GM12891 (cell line): Measurements from ENCODE around the gene MLLT10.

Experiments
- PAX5 ChIP-seq: IDR thresholded peaks from 2 replicates; pipeline ENCODE4 v1.6.1; 2011; ENCODE audit warnings: low read length, moderate library complexity, mild to moderate bottlenecking; ENCODE audit not compliant: insufficient read depth, severe bottlenecking
- POLR2A ChIP-seq: IDR thresholded peaks from 2 replicates; pipeline ENCODE4 v1.6.1; 2011; ENCODE audit warnings: low read depth, low read length, control low read depth
- POLR2AphosphoS5 ChIP-seq: IDR thresholded peaks from 2 replicates; pipeline ENCODE4 v1.6.1; 2011; ENCODE audit warnings: low read depth, low read length, control low read depth

DNA sequence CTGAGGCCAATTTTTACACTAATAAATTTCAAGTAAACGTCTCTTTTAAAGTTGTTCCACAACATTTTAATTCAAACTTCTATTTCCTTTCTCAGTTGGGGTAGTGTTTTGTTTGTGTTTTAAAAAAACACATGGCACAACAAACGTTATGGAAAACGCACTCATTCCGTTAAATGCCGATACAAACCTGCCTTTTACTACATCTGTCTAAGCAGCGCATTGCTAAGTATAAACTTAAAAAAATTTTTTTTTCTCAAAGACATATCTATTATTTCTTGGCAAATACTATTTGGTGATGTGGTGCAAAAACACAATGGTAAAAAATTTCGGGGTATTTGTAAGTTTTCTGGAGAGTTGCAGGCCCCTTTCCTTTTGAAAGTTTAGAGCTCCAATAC, 9.9 kb upstream of the MLLT10 start:
- TF ChIP-seq POLR2AphosphoS5 = no peak
- TF ChIP-seq POLR2A = no peak
- TF ChIP-seq PAX5 = no peak
